Measurements from ENCODE around the gene KCTD15. TPM values are rescaled to one million over a fixed set of nuclear protein-coding genes. Genes with fewer than 3 reads are reported as not detected.

Gene KCTD15
- polyA plus RNA-seq, 1 donor (not counting 4 experiments of a cell fraction or from before 2014, with no cell fraction given) = 16.2 TPM

- no peaks in the 10 kb centered on the region for H3K9me3 ChIP-seq (ENCODE audit: control insufficient read depth, low read depth, low read length)
- H3K27me3 ChIP-seq (ENCODE audit: control insufficient read depth, extremely low read depth, insufficient read depth, low read length) = no peaks in the 10 kb centered on the region
- H3K4me3 ChIP-seq (ENCODE audit: control insufficient read depth in 2 of 3, extremely low read depth in 1 of 3, insufficient read depth in 2 of 3, low read depth in 1 of 3, low read length in 3 of 3) = no peak overlapping the region
- peaks cover 4% of the 10 kb centered on the region for H3K4me1 ChIP-seq (ENCODE audit: control insufficient read depth, extremely low read depth, insufficient read depth, low read length)
- H3K27ac ChIP-seq (ENCODE audit: control insufficient read depth, insufficient read depth, low read length) = no peak overlapping the region
- no peaks in the 10 kb centered on the region for H4K20me1 ChIP-seq (ENCODE audit: control insufficient read depth, extremely low read depth, insufficient read depth, low read length)
- H3K4me2 ChIP-seq (ENCODE audit: control insufficient read depth, extremely low read depth, insufficient read depth, low read depth, low read length) = no peak overlapping the region
- H3K9ac ChIP-seq (ENCODE audit: control insufficient read depth, extremely low read depth, insufficient read depth, low read length) = no peak overlapping the region
- no peak overlapping the region for H2AFZ ChIP-seq (ENCODE audit: control insufficient read depth, low read length)
- H3K9me1 ChIP-seq (ENCODE audit: control insufficient read depth, extremely low read depth, insufficient read depth, low read length) = no peaks in the 10 kb centered on the region
- FAIRE-seq (no peak), DNase-seq (ENCODE audit: low read depth, low spot score) (no peak)
- no peaks in the 10 kb centered on the region for H3K79me2 ChIP-seq (ENCODE audit: control insufficient read depth, insufficient read depth, low read length)
- H3K36me3 ChIP-seq (ENCODE audit: control insufficient read depth in 2 of 2, extremely low read depth in 1 of 2, insufficient read depth in 2 of 2, low read length in 2 of 2) = peaks cover 7 to 28% of the 10 kb centered on the region in 2 experiments
- dilution Hi-C loops (cut with MboI; ENCODE audit: extremely low pct_ligation_motif_present, low sequenced_read_pairs) = no loop called here
- TF ChIP-seq CTCF (optimal IDR thresholded peaks at IDR 0.05 in 1 of 3, IDR thresholded peaks at IDR 0.05 in 1 of 3, conservative IDR thresholded peaks at IDR 0.05 in 1 of 3; ENCODE audit: extremely low read depth in 1 of 3, insufficient read depth in 2 of 3, low read length in 3 of 3) = no peak
- TF ChIP-seq EZH2 (IDR thresholded peaks at IDR 0.05; ENCODE audit: low read length) = no peak
Observed at GRCh38 chr19:33812388-33813330, 16.0 kb downstream of the KCTD15 start.

GRCh38 chr19:33813391-33814101, 16.9 kb downstream of the KCTD15 start:
- TF ChIP-seq EZH2 (IDR thresholded peaks at IDR 0.05; ENCODE audit: low read length) = no peak
- no peak for TF ChIP-seq CTCF (optimal IDR thresholded peaks at IDR 0.05 in 1 of 3, IDR thresholded peaks at IDR 0.05 in 1 of 3, conservative IDR thresholded peaks at IDR 0.05 in 1 of 3; ENCODE audit: extremely low read depth in 1 of 3, insufficient read depth in 2 of 3, low read length in 3 of 3)

More at GRCh38 chr19:33813391-33814101, 16.9 kb downstream of the KCTD15 start:
- no peaks in the 10 kb centered on the region for H3K9me1 ChIP-seq (ENCODE audit: control insufficient read depth, extremely low read depth, insufficient read depth, low read length)
- peaks cover 6 to 20% of the 10 kb centered on the region in 2 experiments for H3K36me3 ChIP-seq (ENCODE audit: control insufficient read depth in 2 of 2, extremely low read depth in 1 of 2, insufficient read depth in 2 of 2, low read length in 2 of 2)
- H4K20me1 ChIP-seq (ENCODE audit: control insufficient read depth, extremely low read depth, insufficient read depth, low read length) = no peaks in the 10 kb centered on the region
- DNase-seq (ENCODE audit: low read depth, low spot score) (no peak), FAIRE-seq (no peak)
- no peaks in the 10 kb centered on the region for H3K27me3 ChIP-seq (ENCODE audit: control insufficient read depth, extremely low read depth, insufficient read depth, low read length)
- H3K79me2 ChIP-seq (ENCODE audit: control insufficient read depth, insufficient read depth, low read length) = no peaks in the 10 kb centered on the region
- H3K4me2 ChIP-seq (ENCODE audit: control insufficient read depth, extremely low read depth, insufficient read depth, low read depth, low read length) = no peak overlapping the region
- peaks cover 4% of the 10 kb centered on the region for H3K4me1 ChIP-seq (ENCODE audit: control insufficient read depth, extremely low read depth, insufficient read depth, low read length)
- H3K9me3 ChIP-seq (ENCODE audit: control insufficient read depth, low read depth, low read length) = no peaks in the 10 kb centered on the region
- H3K9ac ChIP-seq (ENCODE audit: control insufficient read depth, extremely low read depth, insufficient read depth, low read length) = no peak overlapping the region
- dilution Hi-C loops (cut with MboI; ENCODE audit: extremely low pct_ligation_motif_present, low sequenced_read_pairs) = no loop called here
- no peak overlapping the region for H2AFZ ChIP-seq (ENCODE audit: control insufficient read depth, low read length)
- H3K27ac ChIP-seq (ENCODE audit: control insufficient read depth, insufficient read depth, low read length) = no peak overlapping the region
- H3K4me3 ChIP-seq (ENCODE audit: control insufficient read depth in 2 of 3, extremely low read depth in 1 of 3, insufficient read depth in 2 of 3, low read depth in 1 of 3, low read length in 3 of 3) = no peak overlapping the region
